ENCODE data around the gene S100A16. TPM values are rescaled to one million over a fixed set of nuclear protein-coding genes. Genes with fewer than 3 reads are reported as not detected.

S100A16 gene
- total RNA-seq, 1 donor from 2014 or later, result not detected

DNA sequence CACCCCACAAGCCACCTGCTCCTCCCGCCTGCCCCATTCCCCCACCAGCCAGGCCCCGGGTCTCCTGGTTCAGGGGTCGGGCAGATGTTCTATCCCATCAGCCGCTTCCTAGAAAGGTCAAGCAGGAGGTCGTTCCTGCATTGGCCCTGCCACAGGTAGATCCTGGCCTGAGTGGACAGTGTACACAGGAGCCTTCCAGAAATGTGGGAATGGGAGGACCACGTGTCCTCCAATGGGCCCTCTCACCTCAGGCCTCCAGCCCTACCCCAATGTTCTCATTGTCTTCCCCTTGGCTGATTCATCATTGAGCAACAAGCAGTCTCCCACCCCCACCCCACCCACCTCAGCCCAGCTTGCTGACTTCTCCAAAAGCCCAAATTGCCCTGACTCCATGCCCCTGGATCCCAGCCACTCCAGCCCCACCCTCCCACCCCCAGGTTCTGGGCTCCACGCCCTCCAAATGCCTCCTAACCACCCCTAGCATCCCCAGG lies 2.1 kb downstream of the S100A16 start:
- POLR2A ChIA-PET, result interaction anchor here (2.2 kb wide), 1 partner anchor 23 kb away, joined by 8 read pairs; the partner anchor contains the start of gene CHTOP
- no peaks in the 10 kb centered on the region for H3K27me3 Mint-ChIP-seq
- DNase-seq, result no peak
- no peak for ATAC-seq (ENCODE audit: low read depth)
- CTCF ChIA-PET, result interaction anchor here (0.9 kb wide), 1 partner anchor 11 kb away, joined by 4 read pairs; no protein-coding TSS in a partner anchor
- intact Hi-C loops (cut with micrococcal nuclease), result no loop called here
- TF ChIP-seq, protein P1, sequence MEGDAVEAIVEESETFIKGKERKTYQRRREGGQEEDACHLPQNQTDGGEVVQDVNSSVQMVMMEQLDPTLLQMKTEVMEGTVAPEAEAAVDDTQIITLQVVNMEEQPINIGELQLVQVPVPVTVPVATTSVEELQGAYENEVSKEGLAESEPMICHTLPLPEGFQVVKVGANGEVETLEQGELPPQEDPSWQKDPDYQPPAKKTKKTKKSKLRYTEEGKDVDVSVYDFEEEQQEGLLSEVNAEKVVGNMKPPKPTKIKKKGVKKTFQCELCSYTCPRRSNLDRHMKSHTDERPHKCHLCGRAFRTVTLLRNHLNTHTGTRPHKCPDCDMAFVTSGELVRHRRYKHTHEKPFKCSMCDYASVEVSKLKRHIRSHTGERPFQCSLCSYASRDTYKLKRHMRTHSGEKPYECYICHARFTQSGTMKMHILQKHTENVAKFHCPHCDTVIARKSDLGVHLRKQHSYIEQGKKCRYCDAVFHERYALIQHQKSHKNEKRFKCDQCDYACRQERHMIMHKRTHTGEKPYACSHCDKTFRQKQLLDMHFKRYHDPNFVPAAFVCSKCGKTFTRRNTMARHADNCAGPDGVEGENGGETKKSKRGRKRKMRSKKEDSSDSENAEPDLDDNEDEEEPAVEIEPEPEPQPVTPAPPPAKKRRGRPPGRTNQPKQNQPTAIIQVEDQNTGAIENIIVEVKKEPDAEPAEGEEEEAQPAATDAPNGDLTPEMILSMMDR (IDR thresholded peaks at IDR 0.05), result no peak
- no peak overlapping the region for H3K4me3 Mint-ChIP-seq
- H3K27ac Mint-ChIP-seq, result no peak overlapping the region
- H3K9me3 Mint-ChIP-seq, result no peaks in the 10 kb centered on the region
- no peaks in the 10 kb centered on the region for H3K36me3 Mint-ChIP-seq (ENCODE audit: low read depth)
- H3K4me1 Mint-ChIP-seq, result peaks cover 11% of the 10 kb centered on the region

DNA sequence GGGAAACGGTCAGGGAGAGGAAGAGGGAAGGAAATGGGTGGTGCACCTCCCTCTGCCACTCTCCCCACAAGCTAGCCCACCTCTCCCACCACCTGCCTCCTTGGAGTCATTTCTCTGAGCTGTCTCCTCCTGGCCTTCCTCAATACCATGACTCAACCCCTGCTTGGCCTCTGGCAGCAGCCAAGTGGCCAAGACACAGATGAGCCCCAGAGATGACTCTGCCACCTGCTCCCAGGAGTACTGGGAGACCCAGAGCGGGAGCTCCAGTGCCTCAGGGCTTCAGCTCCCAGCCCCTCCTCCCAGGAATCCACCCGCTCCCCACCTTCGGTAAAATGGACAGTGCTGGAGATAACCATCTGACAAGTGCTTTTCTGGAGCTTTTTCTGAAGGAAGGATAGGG lies 2.6 kb downstream of the S100A16 start:
- intact Hi-C loops (cut with micrococcal nuclease), result no loop called here
- no peaks in the 10 kb centered on the region for H3K27me3 Mint-ChIP-seq
- POLR2A ChIA-PET, result no interaction called here
- H3K27ac Mint-ChIP-seq, result no peak overlapping the region
- peaks cover 16% of the 10 kb centered on the region for H3K4me1 Mint-ChIP-seq
- TF ChIP-seq, protein P1 (IDR thresholded peaks at IDR 0.05), result no peak
- no peak for ATAC-seq (ENCODE audit: low read depth)
- H3K9me3 Mint-ChIP-seq, result no peaks in the 10 kb centered on the region
- no peak for DNase-seq
- no peak overlapping the region for H3K4me3 Mint-ChIP-seq
- H3K36me3 Mint-ChIP-seq (ENCODE audit: low read depth), result no peaks in the 10 kb centered on the region
- CTCF ChIA-PET, result interaction anchor here (0.9 kb wide), 1 partner anchor 10 kb away, joined by 4 read pairs; no protein-coding TSS in a partner anchor

GRCh38 chr1:153609585-153609907 lies 3.4 kb downstream of the S100A16 start:
- TF ChIP-seq, protein P1 (IDR thresholded peaks at IDR 0.05), result no peak
- ChIA-PET POLR2A (no interaction called here), CTCF (no interaction called here)
- Mint-ChIP-seq H3K27me3 (no peaks in the 10 kb centered on the region), H3K36me3 (ENCODE audit: low read depth) (no peaks in the 10 kb centered on the region), H3K27ac (no peak overlapping the region), H3K4me1 (peaks cover 23% of the 10 kb centered on the region), H3K4me3 (no peak overlapping the region), H3K9me3 (no peaks in the 10 kb centered on the region)
- ATAC-seq (ENCODE audit: low read depth), result no peak
- no peak for DNase-seq
- intact Hi-C loops (cut with micrococcal nuclease), result no loop called here

DNA sequence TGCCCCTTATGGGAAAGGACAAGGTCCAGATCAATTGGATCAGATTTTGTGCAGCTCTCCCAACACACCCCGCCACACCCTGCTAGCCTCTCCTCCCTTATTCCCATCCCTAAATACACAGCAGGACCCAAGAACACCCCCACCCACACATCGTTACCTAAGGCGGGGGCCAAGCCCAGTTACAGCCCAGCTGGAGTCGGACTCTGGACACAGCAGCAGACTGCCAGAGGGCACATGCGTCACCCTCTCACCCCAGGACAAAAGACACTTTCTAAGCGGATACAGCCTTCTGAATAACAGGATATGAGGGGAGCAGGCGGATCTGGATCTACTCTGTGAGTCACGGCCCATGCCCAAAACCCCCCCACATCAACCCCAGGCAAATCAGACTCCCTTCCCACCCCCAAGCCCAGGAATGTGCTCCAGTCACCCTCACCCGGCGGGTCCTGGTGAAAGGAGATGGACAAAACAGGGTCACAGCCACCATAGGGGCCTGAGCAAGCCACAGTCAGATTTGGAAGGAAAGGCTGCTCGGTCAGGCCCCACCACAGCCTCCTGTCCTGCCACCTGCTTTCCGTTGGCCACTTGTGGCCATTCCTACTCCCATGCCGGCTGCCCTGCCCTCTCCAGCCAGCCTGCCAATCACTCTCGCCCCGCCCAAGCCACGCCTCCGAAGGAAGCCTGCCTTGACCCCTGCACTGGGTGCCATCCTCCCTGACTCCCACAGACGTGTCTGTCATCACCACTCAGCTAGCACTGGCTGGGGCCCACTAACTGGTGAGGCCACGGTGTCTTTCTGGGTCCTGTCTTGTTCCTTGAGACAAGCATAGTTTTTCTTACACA lies 4.0 kb downstream of the S100A16 start:
- DNase-seq (no peak), ATAC-seq (ENCODE audit: low read depth) (no peak)
- intact Hi-C loops (cut with micrococcal nuclease), result no loop called here
- POLR2A ChIA-PET, result interaction anchor here (2.3 kb wide), 1 partner anchor 10 kb away, joined by 10 read pairs; no protein-coding TSS in a partner anchor
- H3K4me3 Mint-ChIP-seq, result no peak overlapping the region
- TF ChIP-seq, protein P1 (IDR thresholded peaks at IDR 0.05), result no peak
- H3K4me1 Mint-ChIP-seq, result peaks cover 27% of the 10 kb centered on the region
- H3K27me3 Mint-ChIP-seq, result no peaks in the 10 kb centered on the region
- no peak overlapping the region for H3K27ac Mint-ChIP-seq
- H3K36me3 Mint-ChIP-seq (ENCODE audit: low read depth), result no peaks in the 10 kb centered on the region
- no peaks in the 10 kb centered on the region for H3K9me3 Mint-ChIP-seq
- CTCF ChIA-PET, result interaction anchor here (1.0 kb wide), 1 partner anchor 98 kb away, joined by 3 read pairs; no protein-coding TSS in a partner anchor

DNA sequence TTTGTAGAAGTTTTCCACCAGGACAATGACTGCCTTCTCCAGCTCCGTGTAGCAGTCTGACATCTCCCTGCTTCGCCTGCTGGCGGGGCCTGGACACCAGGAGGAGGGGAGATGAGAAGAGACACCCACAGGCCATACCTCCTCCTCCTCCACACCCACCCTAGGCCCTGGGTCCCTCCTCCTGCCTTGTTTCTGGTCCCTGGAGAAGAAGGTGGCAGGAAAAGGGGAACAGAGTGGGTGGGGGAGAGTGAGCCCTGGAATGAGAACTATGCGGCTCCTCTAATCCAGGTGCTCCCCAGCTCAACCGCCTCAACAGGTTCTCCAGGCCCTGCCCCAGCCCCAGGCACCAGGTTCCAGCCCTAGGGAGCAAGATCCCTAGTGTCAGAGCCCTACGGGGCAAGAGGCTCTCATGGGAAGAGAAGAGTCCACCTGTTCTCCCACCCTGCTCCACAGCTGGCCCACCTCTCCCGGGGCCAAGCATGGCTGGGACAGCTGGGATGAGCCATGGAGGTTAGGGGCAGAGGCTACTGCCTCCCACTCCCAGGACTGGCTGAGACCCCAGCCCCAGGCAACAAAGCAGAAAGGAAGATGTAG lies 4.8 kb downstream of the S100A16 start:
- H3K4me3 Mint-ChIP-seq, result no peak overlapping the region
- H3K27ac Mint-ChIP-seq, result no peak overlapping the region
- CTCF ChIA-PET, result interaction anchor here (1.0 kb wide), 1 partner anchor 97 kb away, joined by 3 read pairs; no protein-coding TSS in a partner anchor
- DNase-seq, result no peak
- H3K4me1 Mint-ChIP-seq, result peaks cover 27% of the 10 kb centered on the region
- no peaks in the 10 kb centered on the region for H3K9me3 Mint-ChIP-seq
- no peaks in the 10 kb centered on the region for H3K36me3 Mint-ChIP-seq (ENCODE audit: low read depth)
- TF ChIP-seq, protein P1 (IDR thresholded peaks at IDR 0.05), result no peak
- no peak for ATAC-seq (ENCODE audit: low read depth)
- intact Hi-C loops (cut with micrococcal nuclease), result no loop called here
- POLR2A ChIA-PET, result interaction anchor here (1.4 to 2.3 kb wide), 2 partner anchors 9 to 10 kb away, joined by 3 to 10 read pairs; no protein-coding TSS in a partner anchor
- H3K27me3 Mint-ChIP-seq, result no peaks in the 10 kb centered on the region
